OCI-M2 (cell line): ENCODE measurements around the gene PCYT1A.
"Not testable (repeated sequence)": the region's sequence is repeated elsewhere in the genome, so short reads cannot be mapped to it uniquely, and the experiment has no call there.

ENCODE experiments used
- DNase-seq: peaks from one replicate; lab custom pipeline; 2025; ENCODE audit not compliant: unreplicated experiment; lab: John Stamatoyannopoulos, UW

The PCYT1A gene

GRCh38 chr3:196193736-196194541, 93.6 kb downstream of the PCYT1A start:
- peak; percentile 86 for DNase-seq

- no peak for DNase-seq
Observed at GRCh38 chr3:196193133-196193735, 94.3 kb downstream of the PCYT1A start.

GRCh38 chr3:196192524-196193051, 94.9 kb downstream of the PCYT1A start:
- no peak for DNase-seq

GRCh38 chr3:196192036-196192523, 95.4 kb downstream of the PCYT1A start:
- DNase-seq, result no peak

GRCh38 chr3:196189566-196190347, 97.8 kb downstream of the PCYT1A start:
- DNase-seq, result no peak

- no peak for DNase-seq
Observed at GRCh38 chr3:196186651-196187573, 100.6 kb downstream of the PCYT1A start.

- no peak for DNase-seq
Observed at GRCh38 chr3:196184881-196185280, 102.6 kb downstream of the PCYT1A start.

- not testable (repeated sequence) for DNase-seq
Observed at GRCh38 chr3:196184169-196184432, 103.4 kb downstream of the PCYT1A start.

GRCh38 chr3:196181127-196181546, 106.4 kb downstream of the PCYT1A start:
- DNase-seq, result no peak

GRCh38 chr3:196180346-196180745, 107.2 kb downstream of the PCYT1A start:
- DNase-seq, result no peak
